ENCODE data around the gene UBXN11.
A peak's percentile ranks its signal among the peaks of the same experiment; 100 is the strongest.
"Not testable (repeated sequence)": the region's sequence is repeated elsewhere in the genome, so short reads cannot be mapped to it uniquely, and the experiment has no call there.

Gene UBXN11

GRCh38 chr1:26335774-26336476 is 29.5 kb upstream of the UBXN11 start:
- DNase-seq = peak; percentile 67

- not testable (repeated sequence) for DNase-seq
Measured at GRCh38 chr1:26333312-26333711, 26.9 kb upstream of the UBXN11 start.

- no peak for DNase-seq
Measured at GRCh38 chr1:26330276-26330675, 23.8 kb upstream of the UBXN11 start.

- not testable (repeated sequence) for DNase-seq
Measured at GRCh38 chr1:26329380-26329779, 22.9 kb upstream of the UBXN11 start.

- DNase-seq = no peak
Measured at GRCh38 chr1:26328597-26328996, 22.2 kb upstream of the UBXN11 start.

- DNase-seq = peak; percentile 88
Measured at GRCh38 chr1:26327956-26328362, 21.5 kb upstream of the UBXN11 start.

- no peak for DNase-seq
Measured at GRCh38 chr1:26324550-26324949, 18.1 kb upstream of the UBXN11 start.

- no peak for DNase-seq
Measured at GRCh38 chr1:26323382-26323781, 16.9 kb upstream of the UBXN11 start.

GRCh38 chr1:26322042-26322331 is 15.6 kb upstream of the UBXN11 start:
- DNase-seq = no peak

- DNase-seq = peak; percentile 57
Measured at GRCh38 chr1:26321315-26322041, 15.0 kb upstream of the UBXN11 start.

GRCh38 chr1:26320896-26321295 is 14.5 kb upstream of the UBXN11 start:
- DNase-seq = no peak

- DNase-seq = no peak
Measured at GRCh38 chr1:26318338-26319064, 12.1 kb upstream of the UBXN11 start.

- no peak for DNase-seq
Measured at GRCh38 chr1:26317612-26318337, 11.3 kb upstream of the UBXN11 start, which contains the start of gene CD52. Gene CD52 (plus strand): TSS chr1:26317958. CDS start chr1:26318018, 60 bp downstream.

- no peak for DNase-seq
Measured at GRCh38 chr1:26317146-26317545, 10.7 kb upstream of the UBXN11 start.

- DNase-seq = no peak
Measured at GRCh38 chr1:26315874-26316850, 9.7 kb upstream of the UBXN11 start.

- no peak for DNase-seq
Measured at GRCh38 chr1:26314501-26314900, 8.1 kb upstream of the UBXN11 start.

GRCh38 chr1:26307966-26308899 is 1.8 kb upstream of the UBXN11 start:
- not testable (repeated sequence) for DNase-seq

GRCh38 chr1:26307363-26307781 is 936 bp upstream of the UBXN11 start:
- DNase-seq = no peak

GRCh38 chr1:26305667-26306289 is 658 bp downstream of the UBXN11 start:
- no peak for DNase-seq

GRCh38 chr1:26302733-26303405 is 3.6 kb downstream of the UBXN11 start:
- no peak for DNase-seq
